ENCODE data around the gene NHEJ1. TPM values are rescaled to one million over a fixed set of nuclear protein-coding genes. Genes with fewer than 3 reads are reported as not detected.

The NHEJ1 gene
- total and polyA plus RNA-seq, 2 of the 13 experiments (the other 11 are each of a cell fraction or from before 2014, with no cell fraction given) = 30.0 to 30.7 TPM

GRCh38 chr2:219176818-219177551 is 16.4 kb upstream of the NHEJ1 start, which contains the start of gene CNPPD1 (continued):
- no peak for TF ChIP-seq MAFF (IDR thresholded peaks at IDR 0.05; ENCODE audit: low read depth, low read length)
- TF ChIP-seq NR2C2 (CRISPR knock-in tag; IDR thresholded peaks at IDR 0.05; ENCODE audit: borderline replicate concordance) = peak; percentile 75; the same call in 1 of the 2 replicates
- 0 out of 2 replicates have a peak, but pooled peaks have one; percentile 84 for TF ChIP-seq ZFP36L2 (CRISPR knock-in tag; IDR thresholded peaks at IDR 0.05)
- TF ChIP-seq NPAS2 (CRISPR knock-in tag; IDR thresholded peaks at IDR 0.05; ENCODE audit: borderline replicate concordance) = no peak
- TF ChIP-seq ZBED4 (CRISPR knock-in tag; IDR thresholded peaks at IDR 0.05; ENCODE audit: borderline replicate concordance) = peak; percentile 95
- TF ChIP-seq EHMT2 (IDR thresholded peaks at IDR 0.05; ENCODE audit: borderline replicate concordance, low read depth, low read length) = no peak
- peak; percentile 89 for TF ChIP-seq ZNF766 (CRISPR knock-in tag; IDR thresholded peaks at IDR 0.05; ENCODE audit: borderline replicate concordance)
- TF ChIP-seq FOXK2 (IDR thresholded peaks at IDR 0.05) = no peak
- peak; percentile 99 for TF ChIP-seq SALL1 (CRISPR knock-in tag; IDR thresholded peaks at IDR 0.05)
- TF ChIP-seq ZNF281 (CRISPR knock-in tag; IDR thresholded peaks at IDR 0.05; ENCODE audit: borderline replicate concordance) = peak; percentile 74; the same call in 1 of the 2 replicates
- TF ChIP-seq, protein P1, sequence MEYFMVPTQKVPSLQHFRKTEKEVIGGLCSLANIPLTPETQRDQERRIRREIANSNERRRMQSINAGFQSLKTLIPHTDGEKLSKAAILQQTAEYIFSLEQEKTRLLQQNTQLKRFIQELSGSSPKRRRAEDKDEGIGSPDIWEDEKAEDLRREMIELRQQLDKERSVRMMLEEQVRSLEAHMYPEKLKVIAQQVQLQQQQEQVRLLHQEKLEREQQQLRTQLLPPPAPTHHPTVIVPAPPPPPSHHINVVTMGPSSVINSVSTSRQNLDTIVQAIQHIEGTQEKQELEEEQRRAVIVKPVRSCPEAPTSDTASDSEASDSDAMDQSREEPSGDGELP (IDR thresholded peaks at IDR 0.05; ENCODE audit: borderline replicate concordance, low read depth) = peak; percentile 31; the same call in 1 of the 2 replicates
- TF ChIP-seq PHB2 (IDR thresholded peaks at IDR 0.05; ENCODE audit: partially characterized antibody) = no peak
- TF ChIP-seq NKX3-1 (CRISPR knock-in tag; IDR thresholded peaks at IDR 0.05) = peak; percentile 69; the same call in 1 of the 2 replicates
- TF ChIP-seq ZBTB33 (CRISPR knock-in tag; IDR thresholded peaks at IDR 0.05) = no peak; the same call in 1 of the 2 replicates
- peak; percentile 81; the same call in 1 of the 2 replicates for TF ChIP-seq ZNF235 (CRISPR knock-in tag; IDR thresholded peaks at IDR 0.05; ENCODE audit: borderline replicate concordance)
- TF ChIP-seq ZBTB7B (CRISPR knock-in tag; IDR thresholded peaks at IDR 0.05) = peak; percentile 84; the same call in 1 of the 2 replicates
- peak; percentile 88 for TF ChIP-seq ZNF782 (CRISPR knock-in tag; IDR thresholded peaks at IDR 0.05; ENCODE audit: borderline replicate concordance)
- peak; percentile 93 for TF ChIP-seq IKZF4 (CRISPR knock-in tag; IDR thresholded peaks at IDR 0.05; ENCODE audit: borderline replicate concordance, low read depth, not compliant biosample characterization)
- peak; percentile 92 for TF ChIP-seq RNF2 (conservative IDR thresholded peaks at IDR 0.05; ENCODE audit: low read depth)

Data from HepG2 (cell line).